A549 (cell line): ENCODE results near the gene CEP112. TPM values are rescaled to one million over a fixed set of nuclear protein-coding genes. Genes with fewer than 3 reads are reported as not detected.
A peak's percentile ranks its signal among the peaks of the same experiment; 100 is the strongest.

Source experiments
- ATAC-seq, 2 experiments: fragments of 200-7000 bp in 1 of 2; fragments of >200 bp in 1 of 2; cut with Nextera tagmentation in 1 of 2; cut with Tn5 transposase in 1 of 2; 3 replicates each; pipeline versions ENCODE4 v1.8.0 to v1.9.1; 2018 to 2020; ENCODE audit warnings: mild to moderate bottlenecking in 1 of 2, moderate library complexity in 1 of 2
- CTCF ChIA-PET: fragments of 300-600 bp; sonication (Branson Sonifier 250); formaldehyde crosslinking; extraction: SDS; loops from one replicate; lab custom pipeline; 2021; ENCODE audit warnings: antibody characterized with exemption, inconsistent platforms; lab: Yijun Ruan, JAX
- POLR2A ChIA-PET: fragments of 350-600 bp; formaldehyde crosslinking; extraction: SDS; loops from one replicate; lab custom pipeline; 2021; ENCODE audit warnings: antibody characterized with exemption, inconsistent platforms; lab: Yijun Ruan, JAX
- DNase-seq, 2 experiments: peaks; one replicate each; pipeline versions ENCODE4 v3.0.0 to v3.0.0-alpha.2; 2011 to 2016; ENCODE audit warnings: low read depth in 1 of 2, low spot score in 1 of 2
- FAIRE-seq: peaks from 2 replicates; lab custom pipeline; 2011; peaks lifted over from hg19 to GRCh38; lab: Jason Lieb, UNC
- H3K27ac ChIP-seq, 2 experiments: fragments of >200 bp; sonication (Bioruptor Twin); formaldehyde crosslinking; 3 replicates each; pipeline ENCODE4 v1.5.1; 2016 to 2017
- H3K4me1 ChIP-seq: fragments of >200 bp; sonication (Bioruptor Twin); formaldehyde crosslinking; 3 replicates; pipeline ENCODE4 v1.6.1; 2016
- H3K4me2 ChIP-seq: fragments of >200 bp; sonication (Bioruptor Twin); formaldehyde crosslinking; 3 replicates; pipeline ENCODE4 v1.6.1; 2016
- H3K4me3 ChIP-seq: fragments of >200 bp; sonication (Bioruptor Twin); formaldehyde crosslinking; 3 replicates; pipeline ENCODE4 v1.5.1; 2016
- H3K9me3 ChIP-seq: fragments of >200 bp; sonication (Bioruptor Twin); formaldehyde crosslinking; 3 replicates; pipeline ENCODE4 v1.6.1; 2016
- ATOH8 ChIP-seq: fragments of 250-450 bp; sonication (Bioruptor Pico); IDR thresholded peaks from 2 replicates; pipeline ENCODE4 v1.5.0; 2020; ENCODE audit warnings: low read depth, mild to moderate bottlenecking, moderate library complexity
- BCL3 ChIP-seq: fragments of >200 bp; sonication (Bioruptor Twin); formaldehyde crosslinking; IDR thresholded peaks from 3 replicates; pipeline ENCODE4 v1.6.1; 2016
- BHLHE40 ChIP-seq: IDR thresholded peaks from 2 replicates; pipeline ENCODE4 v1.6.1; 2012; ENCODE audit warnings: low read depth, low read length, inconsistent platforms
- CHD2 ChIP-seq: fragments of 150-350 bp; IDR thresholded peaks from 2 replicates; pipeline ENCODE4 v1.6.1; 2014; ENCODE audit warnings: low read length; ENCODE audit not compliant: partially characterized antibody
- EHF ChIP-seq: fragments of 250-450 bp; sonication (Bioruptor Pico); IDR thresholded peaks from 2 replicates; pipeline ENCODE4 v1.5.0; 2020; ENCODE audit warnings: mild to moderate bottlenecking
- EHMT2 ChIP-seq: fragments of 200-600 bp; sonication (generic); IDR thresholded peaks from 2 replicates; pipeline ENCODE4 v1.6.1; 2016; ENCODE audit warnings: antibody characterized with exemption, low read depth, mild to moderate bottlenecking, moderate library complexity
- ELK1 ChIP-seq: fragments of 150-350 bp; IDR thresholded peaks from 2 replicates; pipeline ENCODE4 v1.6.1; 2014; ENCODE audit warnings: low read depth, mild to moderate bottlenecking, low read length
- EP300 ChIP-seq, 2 experiments: fragments of >200 bp; sonication (Bioruptor Twin); formaldehyde crosslinking; IDR thresholded peaks; 2 replicates in 1 of 2; 3 replicates in 1 of 2; pipeline ENCODE4 v1.6.1; 2016 to 2017
- ESRRA ChIP-seq: fragments of 150-350 bp; IDR thresholded peaks from 2 replicates; pipeline ENCODE4 v1.6.1; 2014; ENCODE audit warnings: mild to moderate bottlenecking, low read length, borderline replicate concordance
- FOSB ChIP-seq: fragments of 250-450 bp; sonication (Bioruptor Pico); IDR thresholded peaks from 2 replicates; pipeline ENCODE4 v1.5.0; 2020; ENCODE audit warnings: mild to moderate bottlenecking, moderate library complexity
- GATA3 ChIP-seq: IDR thresholded peaks from 2 replicates; pipeline ENCODE4 v1.6.1; 2012; ENCODE audit warnings: borderline replicate concordance
- HES2 ChIP-seq: fragments of >200 bp; sonication (Bioruptor Twin); formaldehyde crosslinking; IDR thresholded peaks from 2 replicates; pipeline ENCODE4 v1.6.1; 2016
- HMGXB4 ChIP-seq: fragments of 250-450 bp; sonication (Bioruptor Pico); IDR thresholded peaks from 2 replicates; pipeline ENCODE4 v1.5.0; 2021; ENCODE audit warnings: mild to moderate bottlenecking, moderate library complexity, borderline replicate concordance
- HOXA7 ChIP-seq: fragments of 250-450 bp; sonication (Bioruptor Pico); IDR thresholded peaks from 2 replicates; pipeline ENCODE4 v1.5.0; 2020; ENCODE audit warnings: mild to moderate bottlenecking, moderate library complexity
- JUN ChIP-seq, 2 experiments: fragments of >200 bp; sonication (Bioruptor Twin); formaldehyde crosslinking; IDR thresholded peaks; 2 replicates in 1 of 2; 3 replicates in 1 of 2; pipeline ENCODE4 v1.6.1; 2016 to 2017
- JUNB ChIP-seq: fragments of >200 bp; sonication (Bioruptor Twin); formaldehyde crosslinking; IDR thresholded peaks from 2 replicates; pipeline ENCODE4 v1.6.1; 2016
- KDM5A ChIP-seq: fragments of 200-600 bp; sonication (generic); IDR thresholded peaks from 2 replicates; pipeline ENCODE4 v1.6.1; 2016; ENCODE audit warnings: antibody characterized with exemption, mild to moderate bottlenecking
- MAFK ChIP-seq: fragments of 450-650 bp; IDR thresholded peaks from 2 replicates; pipeline ENCODE4 v1.6.1; 2014; ENCODE audit not compliant: partially characterized antibody
- MYC ChIP-seq: IDR thresholded peaks from 2 replicates; pipeline ENCODE4 v1.6.1; 2012; ENCODE audit warnings: mild to moderate bottlenecking, inconsistent platforms, low read length, improper control_type of control experiment, borderline replicate concordance
- NFE2L2 ChIP-seq: fragments of 150-350 bp; conservative IDR thresholded peaks from 2 replicates; pipeline ENCODE4 v1.6.1; 2014; ENCODE audit warnings: low read length
- PHF8 ChIP-seq: fragments of 200-600 bp; sonication (generic); IDR thresholded peaks from 2 replicates; pipeline ENCODE4 v1.6.1; 2016; ENCODE audit warnings: low read depth, mild to moderate bottlenecking, antibody characterized with exemption, moderate library complexity, borderline replicate concordance
- POLR2AphosphoS2 ChIP-seq: conservative IDR thresholded peaks from 2 replicates; pipeline ENCODE4 v1.6.1; 2012; ENCODE audit warnings: low read length, improper control_type of control experiment, inconsistent platforms
- RAD21 ChIP-seq, 2 experiments: fragments of >200 bp in 1 of 2; sonication (Bioruptor Twin) in 1 of 2; formaldehyde crosslinking in 1 of 2; IDR thresholded peaks in 1 of 2; conservative IDR thresholded peaks in 1 of 2; 2 replicates in 1 of 2; 3 replicates in 1 of 2; pipeline ENCODE4 v1.6.1; 2012 to 2018; ENCODE audit warnings: inconsistent platforms in 1 of 2
- SMC3 ChIP-seq: fragments of >200 bp; sonication (Bioruptor Twin); formaldehyde crosslinking; IDR thresholded peaks from 3 replicates; pipeline ENCODE4 v1.6.1; 2018; ENCODE audit warnings: inconsistent platforms
- SREBF2 ChIP-seq: fragments of 450-650 bp; IDR thresholded peaks from 2 replicates; pipeline ENCODE4 v1.6.1; 2014; ENCODE audit warnings: mild to moderate bottlenecking, moderate library complexity
- TP53 ChIP-seq: fragments of 250-450 bp; sonication (Bioruptor Pico); IDR thresholded peaks from 2 replicates; pipeline ENCODE4 v1.5.0; 2021; ENCODE audit warnings: mild to moderate bottlenecking, moderate library complexity
- ZC3H11A ChIP-seq: fragments of 450-650 bp; IDR thresholded peaks from 2 replicates; pipeline ENCODE4 v1.6.1; 2014; ENCODE audit warnings: antibody characterized with exemption, mild to moderate bottlenecking
- ZFP36 ChIP-seq: fragments of 450-650 bp; IDR thresholded peaks from 2 replicates; pipeline ENCODE4 v1.6.1; 2014; ENCODE audit warnings: borderline replicate concordance; ENCODE audit not compliant: partially characterized antibody
- ZSCAN20 ChIP-seq: fragments of 250-450 bp; sonication (Bioruptor Pico); IDR thresholded peaks from 2 replicates; pipeline ENCODE4 v1.8.0; 2022; ENCODE audit warnings: mild to moderate bottlenecking, moderate library complexity
- WGBS: methylation state at CpG from one replicate; pipeline ENCODE4 v1.1.6; 2017; ENCODE audit errors: missing lambda C conversion rate; 5-methylcytosine and 5-hydroxymethylcytosine counted together
- polyA plus RNA-seq, 4 experiments: library from polyadenylated mRNA; depleted of rRNA in 3 of 4; stranded (reverse); fragments of >200 nt; fragmentation: RNase III in 1 of 4; extraction: RNeasy Plus Mini Kit Qiagen cat#74134 plus additional on column Dnase treatment in 1 of 4; gene quantifications; 2 replicates in 3 of 4; 3 replicates in 1 of 4; pipeline ENCODE4 v1.2.3, GENCODE V29; 2011 to 2017

Gene CEP112
- polyA plus RNA-seq, 2 of the 4 experiments (the other 2 are of a cell fraction) = 9.6 to 15.2 TPM

GRCh38 chr17:65730711-65731169 is 461.2 kb downstream of the CEP112 start:
- Histone ChIP-seq H3K4me2 (no peak overlapping the region), H3K4me1 (no peaks in the 10 kb centered on the region), H3K9me3 (no peaks in the 10 kb centered on the region), H3K4me3 (no peak overlapping the region), H3K27ac (no peak overlapping the region)
- DNase-seq = no peak
- CTCF ChIA-PET = no interaction called here
- ATAC-seq = no peak
- FAIRE-seq = no peak
- no peak for TF ChIP-seq CHD2
- TF ChIP-seq EP300 (IDR thresholded peaks at IDR 0.05) = no peak
- no peak for TF ChIP-seq JUN (IDR thresholded peaks at IDR 0.05)
- no peak for TF ChIP-seq GATA3
- no peak for TF ChIP-seq BHLHE40
- TF ChIP-seq MAFK = no peak
- TF ChIP-seq SMC3 = no peak
- no peak for TF ChIP-seq MYC
- TF ChIP-seq ZC3H11A = no peak
- no peak for TF ChIP-seq ESRRA
- TF ChIP-seq NFE2L2 = no peak
- TF ChIP-seq ZSCAN20 = no peak
- no peak for TF ChIP-seq PHF8
- no peak for TF ChIP-seq EHF (CRISPR knock-in tag)
- TF ChIP-seq TP53 = no peak
- no peak for TF ChIP-seq KDM5A
- no peak for TF ChIP-seq ATOH8 (CRISPR knock-in tag)
- TF ChIP-seq HOXA7 = no peak
- 65% methylated on average over 3 of the region's 3 CpGs for WGBS
- POLR2A ChIA-PET = no interaction called here

- Histone ChIP-seq H3K4me3 (no peak overlapping the region), H3K27ac (no peak overlapping the region), H3K9me3 (no peaks in the 10 kb centered on the region), H3K4me2 (no peak overlapping the region), H3K4me1 (peaks cover under 1% of the 10 kb centered on the region; the same call in 2 of the 3 replicates)
- ChIA-PET POLR2A (no interaction called here), CTCF (interaction anchor here (1.1 to 1.5 kb wide), 3 partner anchors 65 to 436 kb away, joined by 3 to 4 read pairs (median 3); no protein-coding TSS in a partner anchor)
- WGBS = 67% methylated on average over 3 of the region's 3 CpGs
- FAIRE-seq = peak; percentile 56
- ATAC-seq = no peak
- DNase-seq = no peak
- TF ChIP-seq HES2 (no peak), BHLHE40 (no peak), ATOH8 (CRISPR knock-in tag) (no peak)
Observed at GRCh38 chr17:65729207-65729606, 462.7 kb downstream of the CEP112 start.

GRCh38 chr17:65727832-65728231 is 464.1 kb downstream of the CEP112 start:
- H3K27ac ChIP-seq = no peak overlapping the region
- peaks cover 14% of the 10 kb centered on the region for H3K4me1 ChIP-seq
- POLR2A ChIA-PET = no interaction called here
- FAIRE-seq (no peak), DNase-seq (no peak), ATAC-seq (no peak)
- WGBS = 43% methylated on average over 2 of the region's 2 CpGs
- H3K9me3 ChIP-seq = no peaks in the 10 kb centered on the region
- CTCF ChIA-PET = interaction anchor here (0.7 to 1.5 kb wide), 4 partner anchors 9 to 66 kb away, joined by 3 to 4 read pairs (median 4); no protein-coding TSS in a partner anchor
- H3K4me2 ChIP-seq = no peak overlapping the region
- no peak overlapping the region for H3K4me3 ChIP-seq
- TF ChIP-seq PHF8 = no peak
- no peak for TF ChIP-seq SREBF2
- no peak for TF ChIP-seq POLR2AphosphoS2
- TF ChIP-seq ELK1 = no peak
- no peak for TF ChIP-seq NFE2L2
- TF ChIP-seq EHMT2 = no peak
- TF ChIP-seq KDM5A = no peak
- TF ChIP-seq JUNB = no peak
- TF ChIP-seq HMGXB4 (CRISPR knock-in tag) = no peak
- TF ChIP-seq ZFP36 = no peak
- TF ChIP-seq BCL3 = no peak
- TF ChIP-seq ZSCAN20 = no peak
- no peak for TF ChIP-seq HES2
- no peak for TF ChIP-seq RAD21 (conservative IDR thresholded peaks at IDR 0.05 in 1 of 2, IDR thresholded peaks at IDR 0.05 in 1 of 2)
- TF ChIP-seq FOSB (CRISPR knock-in tag) = no peak
